ENCODE results near the gene RNF123. TPM values are rescaled to one million over a fixed set of nuclear protein-coding genes. Genes with fewer than 3 reads are reported as not detected.
"Not testable (repeated sequence)": the region's sequence is repeated elsewhere in the genome, so short reads cannot be mapped to it uniquely, and the experiment has no call there.

RNF123 gene
- total RNA-seq, 1 donor, result 37.4 TPM

DNA sequence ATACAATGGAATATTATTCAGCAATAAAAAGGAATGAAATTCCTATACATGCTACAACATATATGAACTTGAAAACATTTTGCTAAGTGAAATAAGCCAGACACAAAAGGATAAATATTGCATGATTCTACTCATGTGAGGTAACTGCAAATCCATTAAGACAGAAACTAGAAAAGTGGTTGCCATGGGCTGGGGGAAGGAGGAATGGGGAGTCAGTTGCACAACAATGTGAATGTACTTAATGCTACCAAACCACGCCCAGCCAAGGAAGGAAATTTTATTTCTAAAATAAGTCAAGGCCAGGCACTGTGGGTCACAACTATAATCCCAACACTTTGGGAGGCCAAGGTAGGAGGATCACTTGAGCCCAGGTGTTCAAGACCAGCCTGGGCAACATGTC is 44.2 kb downstream of the RNF123 start:
- no peak for DNase-seq (ENCODE audit: low read depth in 2 of 3, low spot score in 2 of 3)

DNA sequence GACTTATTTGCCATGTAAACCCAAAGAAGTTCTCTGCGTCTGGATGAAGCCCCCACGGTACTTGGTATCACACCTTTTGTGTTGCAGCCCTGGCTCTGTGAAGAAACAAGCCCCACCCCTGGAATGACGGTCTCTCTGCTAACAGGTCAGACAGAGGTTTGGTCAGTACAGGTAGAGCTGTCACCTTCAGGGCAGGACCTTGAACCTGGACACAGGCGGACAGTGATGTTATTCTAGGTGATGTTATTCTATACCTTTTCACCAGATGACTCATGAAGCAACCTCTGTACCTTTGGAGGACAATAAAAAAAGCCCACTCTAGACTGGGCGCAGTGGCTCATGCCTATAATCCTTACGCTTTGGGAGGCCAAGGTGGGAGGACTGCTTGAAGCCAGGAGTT is 45.4 kb downstream of the RNF123 start:
- DNase-seq (ENCODE audit: low read depth in 2 of 3, low spot score in 2 of 3), result no peak

DNA sequence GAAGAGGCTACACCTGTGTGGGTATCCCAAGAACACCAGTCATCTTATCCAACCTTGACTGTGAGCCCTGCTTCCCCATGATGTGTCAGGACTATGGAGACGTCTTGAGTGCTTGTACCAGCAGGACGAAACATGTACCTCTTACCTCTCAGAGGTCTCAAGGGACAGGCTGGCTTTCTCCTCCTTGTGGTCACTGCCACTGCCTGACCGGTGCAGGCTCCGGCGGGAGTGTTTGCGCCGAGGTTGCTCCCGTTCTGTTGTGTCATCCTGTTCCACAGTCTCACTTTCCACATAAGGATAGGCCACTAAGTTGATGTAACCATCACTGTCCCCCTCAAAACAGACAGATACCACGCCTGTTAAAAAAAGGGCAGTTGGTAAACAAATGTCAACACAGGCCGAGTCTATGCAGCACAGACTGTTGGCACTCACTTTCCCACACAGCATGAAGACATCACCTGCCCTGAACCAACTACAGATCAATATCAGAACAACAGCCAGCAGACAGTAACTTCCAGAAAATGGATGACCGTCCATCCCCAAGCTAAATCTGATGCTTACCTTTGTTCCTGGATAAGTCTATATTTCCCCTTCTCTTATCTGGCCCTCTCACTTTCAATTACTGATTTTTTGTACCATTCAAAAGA is 48.8 kb downstream of the RNF123 start:
- no peak for DNase-seq (ENCODE audit: low read depth in 2 of 3, low spot score in 2 of 3)

DNA sequence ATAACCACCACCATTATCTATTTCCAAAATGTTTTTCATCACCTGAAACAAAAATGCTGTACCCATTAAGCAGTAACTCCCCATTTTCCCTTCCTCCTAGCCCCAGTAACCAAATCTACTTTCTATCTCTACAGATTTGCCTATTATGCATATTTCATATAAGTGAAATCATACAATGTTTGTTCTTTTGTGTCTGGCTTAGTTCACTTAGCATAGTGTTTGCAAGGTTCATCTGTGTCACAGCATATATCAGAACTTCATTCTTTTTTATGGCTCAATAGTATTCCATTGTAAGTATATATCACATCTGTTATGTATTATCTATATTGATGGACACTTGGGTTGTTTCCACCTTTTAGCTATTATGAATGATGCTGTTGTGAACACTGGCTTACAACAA is 51.1 kb downstream of the RNF123 start:
- no peak for DNase-seq (ENCODE audit: low read depth in 2 of 3, low spot score in 2 of 3)

DNA sequence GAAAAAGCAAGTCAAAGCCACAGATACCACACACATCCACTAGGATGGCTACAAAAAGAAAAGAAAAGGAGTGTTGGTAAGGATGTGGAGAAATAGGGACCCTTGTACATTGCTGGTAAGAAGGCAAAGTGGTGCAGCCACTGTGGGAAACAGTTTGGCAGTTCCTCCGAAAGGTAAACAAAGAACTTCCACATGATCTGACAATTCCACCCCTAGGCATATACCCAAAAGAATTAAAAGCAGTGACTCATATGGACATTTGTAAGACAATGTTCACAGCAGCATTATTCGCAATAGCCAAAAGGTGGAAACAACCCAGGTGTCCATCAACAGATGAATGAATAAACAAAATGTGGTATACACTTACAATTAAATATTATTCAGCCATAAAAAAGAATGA is 56.6 kb downstream of the RNF123 start:
- DNase-seq (ENCODE audit: low read depth in 2 of 3, low spot score in 2 of 3), result no peak

DNA sequence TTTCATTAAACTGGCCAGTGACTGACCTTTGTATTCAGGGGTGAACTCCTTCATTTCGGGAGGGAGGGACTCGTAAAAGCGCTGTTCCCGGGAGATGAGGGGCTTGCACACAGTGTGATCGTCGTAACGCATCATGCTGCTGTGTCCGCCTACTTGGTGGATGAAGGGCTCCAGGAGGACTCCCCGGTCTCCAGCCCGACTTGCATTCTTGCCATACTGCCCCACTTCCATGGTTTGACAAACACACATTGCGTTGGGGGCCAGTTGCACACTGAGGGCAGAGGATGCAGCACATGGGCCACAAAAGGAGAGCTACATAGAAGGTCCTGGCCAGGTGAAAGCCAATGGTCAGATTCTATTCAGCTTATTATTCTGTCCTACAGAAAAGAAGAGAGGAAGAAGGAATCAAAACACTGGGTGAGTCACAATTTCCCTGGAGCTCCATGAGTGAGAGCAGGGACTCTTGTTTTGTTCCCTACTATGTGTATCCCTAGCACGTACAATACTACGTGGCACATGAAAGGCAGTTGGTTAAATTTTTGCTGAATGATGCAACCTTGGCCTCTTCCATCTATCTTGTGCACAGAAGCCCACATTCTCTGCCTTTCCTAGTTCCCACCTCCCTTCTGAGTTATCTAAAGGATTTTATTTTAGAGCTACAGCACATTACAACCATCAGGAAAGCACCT is 58.6 kb downstream of the RNF123 start:
- no peak for DNase-seq (ENCODE audit: low read depth in 2 of 3, low spot score in 2 of 3)

DNA sequence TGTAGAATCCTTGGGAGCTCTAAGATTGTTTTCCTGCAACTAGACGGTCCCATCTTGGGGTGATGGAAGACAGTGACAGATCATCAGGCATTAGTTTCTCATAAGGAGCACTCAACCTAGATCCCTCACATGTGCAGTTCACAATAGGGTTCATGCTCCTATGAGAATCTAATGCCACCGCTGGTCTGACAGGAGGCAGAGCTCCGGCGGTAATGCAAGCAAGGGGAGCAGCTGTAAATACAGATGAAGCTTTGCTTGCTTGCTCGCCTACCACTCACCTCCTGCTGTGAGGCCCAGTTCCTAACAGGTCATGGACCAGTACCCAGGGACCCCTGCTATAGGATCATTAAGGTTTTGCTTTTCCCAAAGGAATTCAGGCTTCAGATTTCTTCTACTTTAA is 59.5 kb downstream of the RNF123 start:
- DNase-seq (ENCODE audit: low read depth in 2 of 3, low spot score in 2 of 3), result not testable (repeated sequence)

DNA sequence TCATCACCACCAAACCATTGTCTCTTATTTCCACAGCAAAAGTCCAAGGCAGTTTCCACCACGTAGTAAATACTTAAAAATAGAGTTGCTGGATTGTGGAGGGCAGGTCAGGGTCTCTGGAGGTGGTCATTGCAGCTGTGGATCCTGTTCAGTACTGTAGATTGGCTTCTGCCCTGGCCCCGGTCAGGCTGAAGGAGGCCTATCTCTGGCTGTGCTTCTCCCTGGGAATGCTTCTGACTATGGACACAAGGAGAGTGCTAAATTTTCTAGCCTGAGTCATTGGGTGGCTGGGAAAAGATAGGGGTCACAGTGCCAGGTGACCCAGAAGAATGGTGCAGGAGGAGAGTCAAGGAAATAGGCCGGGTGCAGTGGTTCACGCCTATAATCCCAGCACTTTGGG is 60.7 kb downstream of the RNF123 start:
- DNase-seq (ENCODE audit: low read depth in 2 of 3, low spot score in 2 of 3), result no peak

DNA sequence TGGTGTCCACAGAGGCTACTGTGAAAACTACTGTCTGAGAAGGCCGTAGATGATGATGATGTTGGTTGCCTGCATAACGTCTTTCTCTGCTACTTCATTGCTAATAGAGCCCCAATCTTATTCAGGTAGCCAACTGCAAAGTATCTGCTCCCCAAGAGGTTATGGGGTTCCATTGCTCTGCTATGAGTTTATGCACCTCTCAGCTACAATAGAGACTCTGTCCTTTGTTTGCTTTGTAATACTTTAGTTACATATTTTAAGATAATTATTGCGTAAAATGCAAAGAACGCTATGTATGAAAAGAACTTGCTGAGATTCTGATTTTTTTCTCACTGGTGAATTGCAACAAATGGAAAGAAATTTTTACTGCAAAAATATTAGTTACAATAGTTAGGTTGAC is 62.1 kb downstream of the RNF123 start:
- DNase-seq (ENCODE audit: low read depth in 2 of 3, low spot score in 2 of 3), result no peak

DNA sequence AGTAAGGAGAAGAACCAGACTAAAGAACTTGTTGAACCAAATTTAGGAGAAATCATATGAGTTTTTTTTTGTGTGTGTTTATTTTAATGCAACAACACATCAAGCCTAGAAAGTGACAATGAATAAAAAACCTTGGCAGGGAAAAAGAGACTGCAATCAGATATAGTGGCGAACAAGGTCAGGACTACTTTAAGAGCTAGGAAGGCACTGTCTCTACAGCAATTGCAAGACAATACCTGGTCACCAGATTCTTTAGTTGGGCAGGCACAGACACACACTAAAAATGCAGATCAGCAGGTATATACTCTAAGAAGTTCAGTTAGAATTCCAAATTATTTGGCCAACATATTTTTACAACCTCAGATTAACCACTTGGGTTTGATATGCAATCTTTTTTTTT is 65.2 kb downstream of the RNF123 start:
- no peak for DNase-seq (ENCODE audit: low read depth in 2 of 3, low spot score in 2 of 3)

DNA sequence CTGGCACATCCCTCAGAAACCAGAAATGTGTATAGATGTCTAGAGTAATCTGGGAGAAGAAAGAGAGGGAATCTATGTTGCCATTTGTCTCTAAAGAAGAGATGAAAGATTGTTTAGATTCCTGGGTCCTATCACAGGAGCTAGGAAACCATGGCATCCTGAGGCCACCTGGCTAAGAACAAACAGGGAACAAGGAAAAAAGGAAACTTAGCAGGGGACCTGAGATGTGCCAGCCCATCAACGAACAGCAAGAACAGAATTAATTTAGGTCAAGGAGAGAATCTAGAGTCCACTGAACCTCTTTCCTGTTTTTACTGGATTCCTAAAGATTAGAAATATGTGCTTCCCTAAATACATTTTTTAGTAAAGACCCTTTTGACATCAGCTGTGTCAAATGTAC is 66.7 kb downstream of the RNF123 start:
- no peak for DNase-seq (ENCODE audit: low read depth in 2 of 3, low spot score in 2 of 3)

DNA sequence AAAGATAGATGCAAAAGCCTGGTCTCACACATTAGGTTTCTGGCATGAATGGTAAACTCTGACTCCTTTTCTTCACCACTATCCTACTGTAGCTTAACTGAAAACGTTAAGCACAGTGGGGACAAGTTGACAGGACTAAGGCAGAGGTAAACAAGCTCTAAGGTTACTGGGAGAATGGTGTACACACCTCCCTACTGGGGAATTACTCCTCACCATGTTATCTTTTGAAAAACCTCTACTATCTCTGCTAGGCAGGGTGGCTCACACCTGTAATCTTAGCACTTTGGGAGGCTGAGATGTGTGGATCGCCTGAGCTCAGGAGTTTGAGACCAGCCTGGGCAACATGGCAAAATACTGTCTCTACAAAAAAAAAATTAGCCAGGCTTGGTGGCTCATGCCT is 67.8 kb downstream of the RNF123 start:
- no peak for DNase-seq (ENCODE audit: low read depth in 2 of 3, low spot score in 2 of 3)

DNA sequence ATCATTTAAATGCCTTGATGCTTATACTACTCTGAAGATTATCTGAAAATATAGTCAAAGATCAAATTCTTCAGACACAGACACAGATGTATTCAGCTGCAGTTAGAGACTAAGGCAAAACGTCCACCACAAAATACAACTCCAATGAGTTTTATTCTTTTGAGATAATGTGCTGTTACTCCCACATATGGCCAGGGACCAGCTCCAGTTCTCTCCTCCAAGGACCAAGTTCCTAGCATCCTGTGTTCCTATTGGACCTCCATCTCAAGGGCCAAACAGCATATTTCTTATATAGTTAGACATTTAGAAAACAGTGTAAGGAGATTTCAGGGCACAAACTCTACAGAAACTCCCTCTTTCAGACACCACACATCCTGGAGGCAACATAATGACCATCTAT is 69.9 kb downstream of the RNF123 start:
- no peak for DNase-seq (ENCODE audit: low read depth in 2 of 3, low spot score in 2 of 3)

DNA sequence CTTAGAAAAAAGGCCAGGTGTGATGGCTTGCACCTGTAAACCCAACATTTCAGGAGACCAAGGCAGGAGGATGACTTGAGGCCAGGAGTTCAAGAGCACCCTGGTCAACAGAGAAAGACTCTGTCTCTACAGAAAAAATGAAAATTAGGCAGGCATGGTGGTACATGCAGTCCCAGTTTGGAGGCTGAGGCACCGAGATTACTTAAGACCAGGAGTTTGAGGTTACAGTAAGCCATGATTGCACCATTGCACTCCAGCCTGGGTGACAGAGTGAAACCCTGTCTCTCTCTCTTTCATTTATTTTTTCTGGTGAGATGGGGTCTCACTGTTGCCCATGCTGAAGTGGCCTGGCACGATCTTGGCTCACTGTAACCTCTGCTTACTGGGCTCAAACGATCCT is 72.3 kb downstream of the RNF123 start:
- DNase-seq (ENCODE audit: low read depth in 2 of 3, low spot score in 2 of 3), result no peak

DNA sequence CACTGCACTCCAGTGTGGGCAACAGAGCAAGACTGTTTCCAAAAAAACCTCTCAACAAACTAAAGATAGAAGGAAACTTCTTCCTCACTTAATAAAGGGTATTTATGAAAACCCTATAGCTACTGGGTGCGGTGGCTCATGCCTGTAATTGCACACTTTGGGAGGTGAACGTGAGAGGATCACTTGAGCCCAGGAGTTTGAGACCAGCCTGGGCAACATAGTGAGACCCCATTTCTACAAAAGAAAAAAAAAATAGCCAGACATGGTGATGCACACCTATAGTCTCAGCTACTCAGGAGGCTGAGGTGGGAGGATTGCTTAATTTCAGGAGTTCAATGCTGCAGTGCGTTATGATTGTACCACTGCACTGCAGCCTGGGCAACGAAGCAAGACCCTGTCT is 74.6 kb downstream of the RNF123 start:
- no peak for DNase-seq (ENCODE audit: low read depth in 2 of 3, low spot score in 2 of 3)

DNA sequence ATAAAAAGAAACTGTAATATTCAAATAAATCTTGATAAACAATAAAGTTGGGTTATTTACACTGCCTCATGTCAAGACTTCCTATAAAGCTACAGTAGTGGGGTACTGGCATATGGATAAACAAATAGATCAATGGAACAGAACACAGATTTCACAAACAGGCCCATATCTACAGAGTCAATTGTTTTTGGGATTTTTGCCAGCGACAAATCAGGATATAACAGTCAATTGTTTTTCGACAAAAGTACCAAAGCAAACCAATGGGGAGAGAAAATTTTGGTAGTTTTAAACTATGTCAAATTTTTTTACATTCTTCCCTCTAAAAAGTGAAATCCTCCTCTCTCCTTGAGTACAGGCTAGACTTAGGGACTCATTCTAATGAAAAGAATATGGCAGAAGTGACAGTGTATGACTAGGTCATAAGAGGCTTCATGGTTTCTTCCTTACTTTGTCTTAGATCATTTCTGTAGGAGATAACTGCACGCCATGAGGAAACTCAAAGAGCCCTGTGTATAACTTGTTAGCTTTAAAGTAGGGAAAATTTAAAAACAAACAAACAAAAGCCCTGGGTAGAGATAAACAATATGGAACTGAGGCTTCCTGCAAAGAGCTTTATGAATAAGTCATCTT is 80.0 kb downstream of the RNF123 start:
- no peak for DNase-seq (ENCODE audit: low read depth in 2 of 3, low spot score in 2 of 3)

DNA sequence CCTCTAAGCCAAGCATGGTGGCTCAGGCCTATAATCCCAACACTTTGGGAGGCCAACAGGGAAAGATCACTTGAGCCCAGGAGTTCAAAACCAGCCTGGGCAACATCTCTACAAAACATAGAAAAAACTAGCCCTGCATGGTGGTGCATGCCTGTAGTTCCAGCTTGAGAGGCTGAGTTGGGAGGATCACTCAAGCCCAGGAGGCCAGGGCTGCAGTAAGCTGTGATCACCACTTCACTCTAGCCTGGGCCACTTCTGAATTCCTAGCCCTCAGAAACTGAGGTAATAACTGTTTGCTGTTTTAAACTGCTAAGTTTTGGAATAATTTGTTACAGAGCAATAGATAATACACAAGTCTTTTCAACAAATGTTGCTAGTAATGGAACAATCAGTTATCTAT is 80.6 kb downstream of the RNF123 start:
- DNase-seq (ENCODE audit: low read depth in 2 of 3, low spot score in 2 of 3), result no peak

Small RNAs within 50 kb of the gene (small RNA-seq; reads per million reads assigned to genes)
- gene AMIGO3 (not detected), gene COX6CP14 (not detected)

Other genes with a start within 250 kb of the RNF123 start
- 18.3 TPM for gene DAG1, start 219.3 kb upstream of the RNF123 start, total RNA-seq
- 0.27 TPM for gene BSN, start 135.1 kb upstream of the RNF123 start, total RNA-seq
- gene APEH, start 15.2 kb upstream of the RNF123 start, total RNA-seq, result 191 TPM
- 6.7 TPM for gene MST1, start 83 bp upstream of the RNF123 start, total RNA-seq
- 17.5 TPM for gene AMIGO3, start 30.1 kb downstream of the RNF123 start, total RNA-seq
- 24.0 TPM for gene GMPPB, start 34.4 kb downstream of the RNF123 start, total RNA-seq
- 82.4 TPM for gene IP6K1, start 97.0 kb downstream of the RNF123 start, total RNA-seq
- 0.27 TPM for gene CDHR4, start 110.3 kb downstream of the RNF123 start, total RNA-seq
- 78.4 TPM for gene INKA1, start 113.7 kb downstream of the RNF123 start, total RNA-seq
- gene UBA7, start 124.4 kb downstream of the RNF123 start, total RNA-seq, result 341 TPM
- gene TRAIP, start 167.0 kb downstream of the RNF123 start, total RNA-seq, result 2.7 TPM
- gene CAMKV, start 180.3 kb downstream of the RNF123 start, total RNA-seq, result 1.3 TPM
- gene MST1R, start 214.3 kb downstream of the RNF123 start, total RNA-seq, result 1.1 TPM
- gene MON1A, start 240.3 kb downstream of the RNF123 start, total RNA-seq, result 13.5 TPM

Data from hematopoietic multipotent progenitor cell (in vitro differentiated cells).